Caco-2 (cell line): ENCODE data around the gene PLEKHM1. TPM values are rescaled to one million over a fixed set of nuclear protein-coding genes. Genes with fewer than 3 reads are reported as not detected.
A peak's percentile ranks its signal among the peaks of the same experiment; 100 is the strongest.
"Not testable (repeated sequence)": the region's sequence is repeated elsewhere in the genome, so short reads cannot be mapped to it uniquely, and the experiment has no call there.

Experiments used
- BruUV-seq: library from RNA; stranded (reverse); fragments of 400-500 nt; replicated peaks from 2 replicates; lab custom pipeline; 2021; lab: Mats Ljungman, UMichigan
- CTCF ChIA-PET: fragments of 300-600 bp; sonication (Branson Sonifier 250); formaldehyde crosslinking; loops from one replicate; lab custom pipeline; 2022; ENCODE audit warnings: antibody characterized with exemption; lab: Charles Lee
- POLR2A ChIA-PET: fragments of 300-600 bp; sonication (Branson Sonifier 250); formaldehyde crosslinking; loops from one replicate; lab custom pipeline; 2022; ENCODE audit warnings: antibody characterized with exemption; lab: Charles Lee
- DNase-seq, 2 experiments: peaks; one replicate each; pipeline versions ENCODE4 v3.0.0 to v3.0.0-alpha.2; 2020 to 2022
- H3K27me3 ChIP-seq: replicated peaks from 2 replicates; pipeline ENCODE4 v1.6.0; 2011; ENCODE audit warnings: low read length; ENCODE audit not compliant: control insufficient read depth, insufficient read depth
- H3K36me3 ChIP-seq: 2 replicates; pipeline ENCODE4 v1.5.1; 2011; ENCODE audit warnings: low read length; ENCODE audit not compliant: control insufficient read depth, insufficient read depth
- H3K4me1 ChIP-seq: fragments of 250-450 bp; sonication (Bioruptor Pico); 2 replicates; pipeline ENCODE4 v1.5.1; 2020; ENCODE audit warnings: mild to moderate bottlenecking
- H3K4me3 ChIP-seq: 2 replicates; pipeline ENCODE4 v1.5.1; 2011; ENCODE audit warnings: low read depth, mild to moderate bottlenecking, control low read depth, low read length
- H3K9me3 ChIP-seq: fragments of 250-450 bp; sonication (Bioruptor Pico); 2 replicates; pipeline ENCODE4 v1.5.1; 2020; ENCODE audit warnings: mild to moderate bottlenecking, moderate library complexity
- H3K27ac Mint-ChIP-seq: one replicate; pipeline ENCODE4 v1.8.0; 2022; ENCODE audit warnings: mixed read lengths; ENCODE audit not compliant: unreplicated experiment
- H3K27me3 Mint-ChIP-seq: one replicate; pipeline ENCODE4 v1.8.0; 2022; ENCODE audit warnings: mixed read lengths; ENCODE audit not compliant: insufficient read depth, unreplicated experiment
- H3K36me3 Mint-ChIP-seq: one replicate; pipeline ENCODE4 v1.8.0; 2022; ENCODE audit warnings: mild to moderate bottlenecking, mixed read lengths; ENCODE audit not compliant: insufficient read depth, unreplicated experiment
- H3K4me1 Mint-ChIP-seq: one replicate; pipeline ENCODE4 v1.8.0; 2022; ENCODE audit warnings: low read depth, mixed read lengths; ENCODE audit not compliant: unreplicated experiment
- H3K4me3 Mint-ChIP-seq: one replicate; pipeline ENCODE4 v1.8.0; 2022; ENCODE audit warnings: mild to moderate bottlenecking, moderate library complexity, mixed read lengths; ENCODE audit not compliant: unreplicated experiment
- H3K9me3 Mint-ChIP-seq: one replicate; pipeline ENCODE4 v1.8.0; 2022; ENCODE audit warnings: mixed read lengths; ENCODE audit not compliant: unreplicated experiment
- intact Hi-C: fragments of 100-400 bp; cut with micrococcal nuclease; formaldehyde crosslinking; loops from one replicate; pipeline ENCODE4 v1.10.0; 2022; ENCODE audit not compliant: unreplicated experiment
- total RNA-seq: library from RNA; stranded (reverse); gene quantifications from 2 replicates; pipeline ENCODE4 v1.2.3, GENCODE V29; 2022

PLEKHM1 gene
- total RNA-seq, 1 experiment from 2014 or later: 30.4 TPM

- BruUV-seq, H3K9me3 Mint-ChIP-seq, H3K27me3 Mint-ChIP-seq, POLR2A ChIA-PET, H3K4me3 Mint-ChIP-seq, H3K4me1 ChIP-seq, DNase-seq, H3K36me3 Mint-ChIP-seq, H3K9me3 ChIP-seq, H3K36me3 ChIP-seq, intact Hi-C loops, H3K4me3 ChIP-seq, H3K27me3 ChIP-seq, CTCF ChIA-PET: not testable (repeated sequence)
- peak overlapping the region; percentile 13 for H3K27ac Mint-ChIP-seq
- H3K4me1 Mint-ChIP-seq: peaks cover 15% of the 10 kb centered on the region
Measured at GRCh38 chr17:45448066-45448465, 42.5 kb downstream of the PLEKHM1 start.

GRCh38 chr17:45447650-45448049, 42.9 kb downstream of the PLEKHM1 start:
- DNase-seq, H3K9me3 ChIP-seq, H3K4me1 ChIP-seq, POLR2A ChIA-PET, H3K4me3 ChIP-seq, H3K4me3 Mint-ChIP-seq, H3K36me3 Mint-ChIP-seq, H3K9me3 Mint-ChIP-seq, H3K27me3 ChIP-seq, H3K36me3 ChIP-seq, H3K27me3 Mint-ChIP-seq, BruUV-seq, intact Hi-C loops: not testable (repeated sequence)
- peak overlapping the region; percentile 13 for H3K27ac Mint-ChIP-seq
- H3K4me1 Mint-ChIP-seq: peaks cover 15% of the 10 kb centered on the region
- CTCF ChIA-PET: interaction anchor here (0.6 kb wide), 1 partner anchor 20 kb away, joined by 4 read pairs; no protein-coding TSS in a partner anchor

- BruUV-seq, H3K9me3 ChIP-seq, H3K27me3 ChIP-seq, intact Hi-C loops, POLR2A ChIA-PET, H3K4me1 ChIP-seq, H3K27me3 Mint-ChIP-seq, H3K4me3 ChIP-seq, H3K36me3 ChIP-seq, H3K36me3 Mint-ChIP-seq, H3K4me3 Mint-ChIP-seq, DNase-seq, H3K9me3 Mint-ChIP-seq, H3K27ac Mint-ChIP-seq: not testable (repeated sequence)
- CTCF ChIA-PET: interaction anchor here (0.6 kb wide), 1 partner anchor 19 kb away, joined by 4 read pairs; no protein-coding TSS in a partner anchor
- H3K4me1 Mint-ChIP-seq: peaks cover 15% of the 10 kb centered on the region
Measured at GRCh38 chr17:45446872-45447625, 43.5 kb downstream of the PLEKHM1 start.

- CTCF ChIA-PET, H3K9me3 Mint-ChIP-seq, H3K4me1 ChIP-seq, intact Hi-C loops, BruUV-seq, H3K27me3 ChIP-seq, H3K4me3 Mint-ChIP-seq, H3K36me3 ChIP-seq, H3K9me3 ChIP-seq, H3K27ac Mint-ChIP-seq, DNase-seq, H3K36me3 Mint-ChIP-seq, H3K27me3 Mint-ChIP-seq, POLR2A ChIA-PET, H3K4me3 ChIP-seq: not testable (repeated sequence)
- peaks cover 15% of the 10 kb centered on the region for H3K4me1 Mint-ChIP-seq
Measured at GRCh38 chr17:45445901-45446743, 44.4 kb downstream of the PLEKHM1 start.

- H3K27me3 ChIP-seq, H3K36me3 Mint-ChIP-seq, POLR2A ChIA-PET, BruUV-seq, H3K4me3 Mint-ChIP-seq, CTCF ChIA-PET, H3K27me3 Mint-ChIP-seq, intact Hi-C loops, H3K4me3 ChIP-seq, H3K36me3 ChIP-seq, H3K9me3 Mint-ChIP-seq, H3K27ac Mint-ChIP-seq, H3K4me1 ChIP-seq, H3K9me3 ChIP-seq: not testable (repeated sequence)
- DNase-seq: peak in 1 of 2 experiments; percentile 21
- peaks cover 18% of the 10 kb centered on the region for H3K4me1 Mint-ChIP-seq
Measured at GRCh38 chr17:45444856-45445820, 45.4 kb downstream of the PLEKHM1 start.

GRCh38 chr17:45444301-45444700, 46.2 kb downstream of the PLEKHM1 start:
- H3K9me3 ChIP-seq, H3K36me3 Mint-ChIP-seq, DNase-seq, H3K4me3 ChIP-seq, CTCF ChIA-PET, H3K4me3 Mint-ChIP-seq, H3K36me3 ChIP-seq, H3K9me3 Mint-ChIP-seq, H3K27me3 ChIP-seq, H3K4me1 ChIP-seq, intact Hi-C loops, BruUV-seq, POLR2A ChIA-PET, H3K27ac Mint-ChIP-seq, H3K27me3 Mint-ChIP-seq: not testable (repeated sequence)
- peaks cover 23% of the 10 kb centered on the region for H3K4me1 Mint-ChIP-seq
